Stimulated activated CD4-positive, alpha-beta T cell treated with anti-CD3 and anti-CD28 coated beads, Interleukin-12 subunit alpha, Interleukin-12 subunit beta, amount 100 ng/mL, for 48 hours (primary cell): Measurements from ENCODE around the gene DAPK1.

Experiments
- DNase-seq, 3 donors: peaks; one replicate each; pipeline ENCODE4 v3.0.0-alpha.2; 2020; ENCODE audit warnings: low read depth in 2 of 3, low spot score in 1 of 3

The DAPK1 gene

DNA sequence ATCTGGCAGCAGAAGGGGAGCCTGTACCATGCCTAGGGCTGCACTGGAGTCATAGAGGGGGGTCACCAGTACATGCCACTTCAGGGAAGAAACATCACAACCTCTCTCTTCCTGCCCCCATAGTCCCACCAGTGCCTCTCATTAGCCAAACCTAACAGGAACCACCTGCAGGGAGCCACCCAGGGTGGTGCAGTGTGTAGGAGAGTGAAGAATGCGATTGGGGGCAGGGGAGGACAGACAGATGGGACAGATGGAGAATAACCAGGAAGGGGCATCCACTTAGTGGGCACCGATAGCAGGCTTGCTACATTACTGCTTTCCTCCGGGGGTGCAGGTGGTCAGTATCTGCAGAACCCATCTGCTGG lies 19.2 kb downstream of the DAPK1 start:
- DNase-seq, result no peak

DNA sequence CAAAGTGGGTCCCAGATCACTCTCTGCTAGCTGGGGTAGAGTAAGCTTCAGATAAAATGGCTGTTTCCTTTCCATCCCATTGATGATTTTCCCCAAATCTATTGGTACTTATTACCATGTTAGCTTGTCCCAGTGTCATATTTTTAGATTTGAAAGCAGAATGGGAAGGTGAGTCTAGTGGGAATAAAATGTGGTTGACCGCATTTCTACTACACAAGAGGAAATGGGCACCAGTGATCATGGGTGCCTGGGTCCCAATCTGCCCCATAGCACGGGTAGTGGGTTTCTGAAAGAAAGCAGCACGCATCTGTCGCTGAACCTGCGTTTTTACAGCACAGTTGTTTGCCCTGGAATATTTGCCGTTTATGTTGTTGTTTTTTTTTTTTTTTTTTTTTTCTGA lies 20.1 kb downstream of the DAPK1 start:
- DNase-seq, result no peak

- no peak for DNase-seq
Measured at GRCh38 chr9:87518702-87519335, 21.2 kb downstream of the DAPK1 start.

DNA sequence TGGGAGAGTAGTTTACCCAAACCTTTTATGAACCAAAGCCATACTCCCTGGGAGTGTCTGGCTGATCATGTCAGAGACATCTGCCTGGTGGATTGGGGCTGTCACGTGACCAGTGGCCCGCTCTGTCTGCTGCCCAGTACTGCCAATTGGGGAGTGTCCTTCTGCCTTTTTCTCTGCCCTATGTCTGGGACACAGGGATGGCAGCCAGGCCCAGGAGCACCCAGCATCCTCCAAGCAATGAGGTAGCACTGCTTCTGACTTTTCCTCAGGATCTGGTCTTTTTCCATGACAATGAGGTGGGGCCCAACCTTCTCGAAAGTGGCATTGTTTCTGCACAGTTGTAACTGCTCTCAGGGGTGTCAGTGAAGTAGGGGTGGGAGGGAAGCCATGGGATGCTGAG lies 21.8 kb downstream of the DAPK1 start:
- no peak for DNase-seq

- DNase-seq, result no peak
Measured at GRCh38 chr9:87520172-87520683, 22.6 kb downstream of the DAPK1 start.

GRCh38 chr9:87521834-87522233 lies 24.2 kb downstream of the DAPK1 start:
- no peak for DNase-seq

- DNase-seq, result no peak
Measured at GRCh38 chr9:87524061-87524460, 26.4 kb downstream of the DAPK1 start.

GRCh38 chr9:87525546-87526303 lies 28.1 kb downstream of the DAPK1 start:
- no peak for DNase-seq

DNA sequence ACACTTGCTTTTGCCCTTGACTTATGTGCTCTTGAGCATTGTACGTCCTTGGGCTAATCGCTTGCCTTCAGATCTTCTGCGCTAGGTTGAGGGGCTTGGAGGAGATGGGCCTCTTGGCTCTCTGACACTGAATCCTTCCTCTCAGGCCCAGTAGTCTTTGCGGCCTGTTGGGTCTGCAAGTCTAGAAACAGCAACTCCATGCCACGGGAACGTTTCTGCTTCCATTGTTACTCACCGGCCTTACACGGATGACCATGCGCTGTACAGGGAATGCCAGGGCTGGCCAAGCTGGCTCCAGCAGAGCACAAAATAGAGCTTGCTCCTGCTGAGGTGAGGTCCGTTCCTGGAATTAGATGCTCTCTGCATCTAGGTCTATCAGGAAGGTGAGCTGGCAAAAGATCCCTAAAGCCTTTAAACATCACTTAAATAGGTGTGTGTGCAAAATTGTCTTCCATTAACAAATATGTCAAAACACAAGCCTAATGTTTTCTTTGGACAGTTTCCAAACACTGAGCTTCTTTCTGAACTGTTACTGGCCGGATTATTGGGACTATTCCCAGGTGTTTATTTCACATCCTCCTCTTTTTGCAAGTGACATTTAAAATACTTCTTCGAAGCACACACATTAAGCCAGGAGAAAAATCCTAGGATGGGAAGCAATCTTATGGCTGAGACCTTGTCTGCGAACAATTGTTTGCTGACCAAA lies 29.7 kb downstream of the DAPK1 start:
- DNase-seq, result no peak

- DNase-seq, result no peak
Measured at GRCh38 chr9:87528969-87529368, 31.3 kb downstream of the DAPK1 start.

DNA sequence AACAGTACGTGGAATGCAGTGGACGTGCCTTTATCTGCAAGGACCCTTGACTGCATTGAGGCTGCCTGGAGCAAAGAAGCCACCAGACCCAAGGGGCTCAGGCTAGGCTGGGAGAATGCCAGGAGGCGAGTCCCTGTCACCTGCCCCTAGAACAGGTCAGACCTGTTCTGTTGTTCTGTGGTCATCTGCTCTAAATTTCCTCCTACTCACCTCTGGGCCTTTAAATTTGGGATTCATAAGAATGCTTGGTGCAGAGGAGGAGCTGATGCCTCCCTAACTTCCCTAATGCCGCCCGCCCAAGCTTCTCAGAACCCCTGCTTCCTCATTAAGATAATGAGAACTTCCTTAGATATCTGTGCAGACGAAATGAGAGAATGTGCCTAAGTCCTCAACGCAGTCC lies 32.0 kb downstream of the DAPK1 start:
- no peak for DNase-seq

DNA sequence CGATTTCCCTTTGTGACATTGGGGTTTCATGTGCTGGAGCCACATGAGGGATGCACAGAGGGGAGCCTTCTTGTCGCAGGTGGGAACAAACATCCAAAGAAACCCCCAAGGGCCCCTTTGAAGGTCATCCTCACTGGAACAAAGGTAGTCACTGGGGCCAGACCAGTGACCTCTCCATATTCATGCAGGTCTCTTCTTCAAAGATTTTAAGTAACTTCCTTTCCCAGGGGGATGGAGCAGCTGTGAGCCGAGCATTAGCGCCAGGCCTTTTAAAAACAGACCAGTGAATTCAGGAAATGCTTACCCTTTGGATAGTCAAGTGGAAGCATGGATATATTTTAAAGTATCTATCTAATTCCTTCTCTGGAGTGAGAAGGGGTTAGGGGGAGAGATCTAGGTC lies 33.0 kb downstream of the DAPK1 start:
- DNase-seq, result no peak

DNA sequence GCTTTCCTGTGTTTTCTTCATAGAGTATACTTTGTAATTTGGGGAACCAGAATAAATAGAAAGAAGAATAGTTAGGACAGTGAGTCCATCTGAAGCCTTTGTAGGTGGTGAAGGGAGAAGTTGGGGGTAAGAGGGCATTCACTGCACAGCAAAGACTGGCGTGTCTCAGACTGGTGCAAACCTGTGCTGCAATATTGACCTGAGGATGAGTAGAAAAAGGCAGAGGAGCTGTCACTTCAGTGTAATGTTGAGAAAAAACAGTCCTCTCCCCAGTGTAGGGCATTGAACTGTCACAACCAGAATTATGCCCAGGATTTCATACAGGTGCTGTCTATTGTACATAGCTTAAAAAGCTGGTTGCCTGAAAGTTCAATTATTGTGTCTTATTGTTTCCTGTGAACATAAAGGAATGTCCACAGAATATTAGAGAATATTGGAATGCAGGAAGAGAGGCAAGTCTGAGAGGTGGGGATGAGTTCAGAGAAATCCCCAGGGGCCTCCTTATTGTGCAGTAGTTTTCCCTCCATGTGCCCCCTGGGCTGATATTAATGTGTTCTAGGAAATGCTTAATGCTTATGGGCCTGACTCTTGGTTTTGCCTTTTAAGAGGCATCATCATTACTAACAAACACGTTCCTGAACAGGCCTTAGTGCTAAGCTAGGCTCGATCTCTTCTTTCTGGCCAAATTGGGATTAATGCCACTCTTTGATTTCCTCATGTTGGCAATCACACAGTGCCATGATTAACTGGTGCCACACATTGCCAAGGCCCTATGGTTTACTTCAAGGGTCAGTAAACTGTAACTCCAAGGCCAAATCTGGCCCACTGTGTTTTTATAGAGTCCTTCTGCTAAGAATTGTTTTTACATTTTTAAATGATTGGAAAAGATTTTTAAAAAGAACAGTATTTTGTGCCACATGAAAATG lies 34.0 kb downstream of the DAPK1 start:
- DNase-seq, result no peak

- no peak for DNase-seq
Measured at GRCh38 chr9:87533271-87533670, 35.6 kb downstream of the DAPK1 start.

GRCh38 chr9:87534036-87534435 lies 36.4 kb downstream of the DAPK1 start:
- DNase-seq, result no peak

- DNase-seq, result no peak
Measured at GRCh38 chr9:87534957-87535356, 37.3 kb downstream of the DAPK1 start.

DNA sequence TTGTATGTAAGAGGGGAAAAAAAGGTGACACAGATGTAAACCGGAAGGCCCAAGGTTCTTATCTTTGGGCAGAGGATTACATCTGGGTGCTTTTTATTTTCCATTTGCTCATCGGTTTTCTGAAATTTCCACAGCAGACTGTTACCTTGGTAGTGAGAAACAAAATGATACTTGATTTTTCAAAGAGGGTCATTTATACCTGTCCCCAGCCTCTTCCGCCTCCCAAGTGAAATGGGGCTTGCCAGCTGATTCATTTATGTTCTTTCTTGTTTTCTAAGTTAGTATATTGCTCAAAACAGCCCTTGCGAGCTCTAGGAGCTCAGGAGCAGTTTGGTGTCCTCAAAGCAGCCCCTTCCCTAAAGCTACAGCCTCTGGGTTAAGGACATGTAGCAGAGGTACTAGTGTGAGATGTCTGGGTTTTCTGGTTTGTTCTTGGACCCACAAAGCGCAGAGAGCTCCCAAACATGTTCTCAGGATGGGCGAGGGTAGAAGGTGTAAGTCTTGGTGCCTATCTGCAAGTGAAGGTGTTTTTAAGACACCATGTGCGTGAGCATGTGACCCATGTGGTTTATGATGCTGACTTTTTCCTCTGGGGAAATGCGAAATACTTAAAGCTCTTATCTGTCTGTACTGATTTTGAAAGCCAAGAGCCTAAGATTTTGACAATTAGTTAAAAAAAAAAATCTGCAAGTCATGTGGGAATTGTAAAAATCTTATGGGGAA lies 38.3 kb downstream of the DAPK1 start:
- peak; percentile 1 to 18 (median 4) for DNase-seq

DNA sequence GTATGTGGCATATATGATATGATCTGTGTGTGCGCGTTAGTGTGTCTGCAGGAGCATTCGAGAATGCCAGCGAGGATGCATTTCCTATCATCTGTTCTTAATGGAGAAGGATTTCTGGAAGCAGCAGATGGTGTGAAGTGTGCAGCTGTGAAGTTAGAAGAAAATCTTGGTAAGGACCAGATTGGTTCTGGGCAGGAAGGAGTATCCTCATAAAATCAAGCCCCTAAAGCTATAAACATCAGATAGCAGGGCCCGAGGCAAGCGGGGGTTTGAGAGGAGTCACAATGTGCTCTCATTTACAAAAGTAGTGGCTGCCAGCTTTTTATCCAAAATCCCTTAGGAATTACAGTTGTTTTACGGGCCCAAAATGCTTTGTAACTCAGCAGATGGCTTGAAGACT lies 40.0 kb downstream of the DAPK1 start:
- DNase-seq, result no peak

DNA sequence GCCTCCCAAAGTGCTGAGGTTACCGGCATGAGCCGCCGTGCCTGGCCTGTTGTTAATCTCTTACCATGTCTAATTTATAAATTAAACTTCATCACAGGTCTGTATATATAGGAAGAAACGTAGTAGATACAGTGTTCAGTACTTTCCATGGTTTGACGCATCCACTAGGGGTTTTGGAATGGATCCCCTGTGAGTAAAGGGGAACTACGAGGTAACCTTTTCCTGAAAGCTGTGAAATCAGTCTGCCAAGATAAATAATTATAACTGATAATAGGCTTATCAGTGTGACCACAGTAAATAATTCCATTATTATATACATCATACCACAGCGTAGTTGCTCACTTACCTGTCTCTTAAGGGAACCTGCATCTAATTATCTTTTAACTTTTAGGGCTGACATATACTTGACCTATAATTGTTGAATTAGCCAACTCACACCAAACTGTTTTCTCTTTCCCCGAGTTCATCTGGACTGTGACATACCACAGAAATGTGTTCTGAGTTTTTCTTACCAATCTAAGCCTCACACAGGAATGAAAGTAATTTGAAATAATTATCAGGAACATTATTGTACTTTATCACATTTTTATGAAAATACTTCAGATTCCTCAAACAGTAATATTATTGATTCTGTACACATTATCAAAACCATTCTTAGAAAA lies 42.9 kb downstream of the DAPK1 start:
- no peak for DNase-seq

GRCh38 chr9:87541663-87542062 lies 44.0 kb downstream of the DAPK1 start:
- no peak for DNase-seq
